Amygdala (tissue), 56 donors: Measurements from ENCODE around the gene TRABD2B.

ENCODE experiments used
- DNase-seq, 56 donors: peaks; one replicate each; lab custom pipeline; 2025; lab: John Stamatoyannopoulos, UW

TRABD2B gene

DNA sequence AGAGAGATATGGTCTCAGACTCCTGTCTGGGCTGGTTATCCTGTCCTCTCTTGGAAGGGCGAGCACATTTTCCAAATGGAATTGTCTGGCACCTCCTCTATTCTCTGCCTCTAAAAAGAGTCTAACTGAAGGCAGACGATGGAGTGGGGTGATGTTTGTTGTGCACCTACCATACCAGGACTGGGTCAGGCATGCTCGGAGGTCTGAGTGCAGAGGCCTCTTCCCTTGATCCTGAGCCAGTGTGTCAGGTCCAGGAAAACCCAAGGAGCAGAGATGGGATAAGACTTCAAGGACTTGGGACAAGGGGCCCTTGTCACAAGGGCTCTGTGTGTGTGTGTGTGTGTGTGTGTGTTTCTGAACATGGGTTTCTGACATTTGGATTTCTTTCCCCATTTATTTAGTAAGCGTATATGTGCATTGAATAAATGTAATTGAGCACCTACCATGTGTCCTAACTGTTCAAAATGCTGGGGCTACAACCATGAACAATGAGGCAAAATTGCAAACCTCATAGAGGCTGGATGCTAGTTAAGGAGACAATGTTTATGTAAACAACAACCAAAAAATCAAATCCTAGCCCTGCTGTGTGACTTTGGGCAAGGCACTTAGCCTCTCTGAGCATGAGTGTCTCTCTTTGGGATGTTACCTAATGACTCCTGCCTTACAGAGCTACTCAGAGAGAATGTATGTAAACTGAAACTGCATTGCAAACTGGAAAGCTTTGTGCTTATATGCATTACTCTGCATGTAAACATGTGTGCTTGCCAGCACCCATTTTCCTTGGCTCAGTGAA is 283.0 kb downstream of the TRABD2B start:
- DNase-seq = no peak

GRCh38 chr1:47713333-47713953 is 283.7 kb downstream of the TRABD2B start:
- no peak for DNase-seq

DNA sequence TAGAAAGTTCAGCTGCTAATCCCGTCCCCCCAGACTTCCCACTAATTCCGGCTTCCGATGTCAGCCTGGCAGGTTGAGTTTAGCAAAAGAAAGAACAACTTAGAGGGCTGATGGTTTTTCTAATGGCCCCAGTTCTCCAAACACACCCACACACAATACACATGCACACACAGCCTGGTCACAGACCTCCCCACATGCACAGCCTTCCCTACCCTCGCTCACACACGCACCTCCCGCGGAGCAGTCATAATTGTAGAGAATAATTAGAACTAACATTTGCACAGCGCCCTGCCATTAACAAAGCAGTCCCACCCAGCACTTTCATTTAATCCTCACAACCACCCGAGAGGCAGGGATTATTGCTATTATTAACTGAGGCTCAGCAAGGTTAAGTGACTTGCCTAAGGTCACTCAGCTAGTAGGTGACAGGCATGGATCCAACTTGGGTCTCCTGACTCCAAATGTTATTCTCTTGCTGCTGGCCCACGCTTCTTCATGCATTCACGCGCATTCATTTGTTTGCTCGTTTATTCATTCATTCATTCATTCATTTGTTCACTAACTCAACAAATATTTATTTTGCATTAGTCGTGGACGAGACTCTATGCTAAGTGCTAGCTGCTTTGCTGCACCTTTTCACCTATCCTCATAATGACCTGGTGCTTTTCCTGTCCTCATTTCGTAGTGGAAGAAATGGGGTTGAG is 284.4 kb downstream of the TRABD2B start:
- DNase-seq = no peak

DNA sequence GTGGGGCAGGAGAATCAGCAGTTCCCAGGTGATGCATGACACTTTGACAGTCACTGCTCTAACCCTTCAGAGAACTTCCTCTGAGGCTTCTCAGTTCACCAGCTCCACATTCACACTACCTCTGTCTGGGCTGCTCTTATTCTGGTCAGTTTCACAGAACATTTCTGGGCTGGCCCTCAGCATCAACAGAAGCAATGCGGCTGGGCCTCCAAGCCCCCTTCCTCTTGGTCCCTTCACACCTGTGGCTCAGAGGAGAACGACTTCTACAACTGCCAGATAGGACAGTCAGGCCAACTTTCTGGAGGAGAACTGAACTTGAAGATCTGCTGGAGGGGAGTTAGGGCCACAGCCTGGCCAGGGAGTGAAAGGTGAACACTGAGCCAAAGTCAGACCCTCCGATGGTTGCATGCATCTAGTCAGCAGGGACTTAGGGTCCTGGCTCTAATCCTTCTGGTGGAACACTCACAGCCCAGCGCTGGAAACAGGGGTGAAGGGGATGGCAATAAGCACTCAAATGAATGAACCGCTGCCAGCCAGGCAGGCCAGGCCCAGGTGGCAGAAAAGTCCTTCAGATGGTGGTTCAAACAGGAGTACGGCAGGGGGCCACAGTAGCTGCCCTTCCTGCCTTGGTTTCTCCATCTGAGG is 285.2 kb downstream of the TRABD2B start:
- DNase-seq = no peak

- no peak for DNase-seq
Measured at GRCh38 chr1:47711184-47711847, 285.9 kb downstream of the TRABD2B start.
